M059J (cell line): ENCODE results near the gene USPL1. TPM values are rescaled to one million over a fixed set of nuclear protein-coding genes. Genes with fewer than 3 reads are reported as not detected.

ENCODE experiments used
- DNase-seq: peaks from one replicate; pipeline ENCODE4 v3.0.0-alpha.2; 2012; ENCODE audit warnings: low read depth
- total RNA-seq: library from RNA; depleted of rRNA; stranded (reverse); fragments of >200 nt; shearing (Covaris generic); gene quantifications from 2 replicates; pipeline ENCODE4 v1.2.3, GENCODE V29; 2014

The USPL1 gene
- total RNA-seq, 1 experiment from 2014 or later = 14.2 TPM

GRCh38 chr13:30656178-30656577 is 38.5 kb downstream of the USPL1 start:
- no peak for DNase-seq

GRCh38 chr13:30659980-30660379 is 42.3 kb downstream of the USPL1 start:
- no peak for DNase-seq

- no peak for DNase-seq
Measured at GRCh38 chr13:30660796-30661195, 43.1 kb downstream of the USPL1 start.

GRCh38 chr13:30664689-30665275 is 47.1 kb downstream of the USPL1 start:
- DNase-seq = no peak

GRCh38 chr13:30665638-30666037 is 47.9 kb downstream of the USPL1 start:
- DNase-seq = no peak

- no peak for DNase-seq
Measured at GRCh38 chr13:30666113-30666512, 48.4 kb downstream of the USPL1 start.

- DNase-seq = no peak
Measured at GRCh38 chr13:30667014-30667413, 49.3 kb downstream of the USPL1 start.

- DNase-seq = no peak
Measured at GRCh38 chr13:30668312-30668711, 50.6 kb downstream of the USPL1 start.

- DNase-seq = no peak
Measured at GRCh38 chr13:30671271-30671815, 53.6 kb downstream of the USPL1 start.

GRCh38 chr13:30673669-30674521 is 56.2 kb downstream of the USPL1 start:
- DNase-seq = peak; percentile 86

- DNase-seq = no peak
Measured at GRCh38 chr13:30675717-30676116, 58.0 kb downstream of the USPL1 start.

GRCh38 chr13:30676672-30677071 is 59.0 kb downstream of the USPL1 start:
- DNase-seq = peak; percentile 62

GRCh38 chr13:30679483-30680330 is 62.0 kb downstream of the USPL1 start:
- peak; percentile 27 for DNase-seq

GRCh38 chr13:30681843-30682242 is 64.1 kb downstream of the USPL1 start:
- peak; percentile 44 for DNase-seq

GRCh38 chr13:30685320-30685859 is 67.7 kb downstream of the USPL1 start:
- DNase-seq = no peak

GRCh38 chr13:30685987-30686386 is 68.3 kb downstream of the USPL1 start:
- peak; percentile 43 for DNase-seq

GRCh38 chr13:30687601-30688000 is 69.9 kb downstream of the USPL1 start:
- no peak for DNase-seq

GRCh38 chr13:30689752-30690151 is 72.0 kb downstream of the USPL1 start:
- DNase-seq = no peak

GRCh38 chr13:30690282-30691188 is 72.8 kb downstream of the USPL1 start:
- DNase-seq = peak; percentile 84

GRCh38 chr13:30692113-30692512 is 74.4 kb downstream of the USPL1 start:
- no peak for DNase-seq
